ENCODE results near the gene EIF2D.
A peak's percentile ranks its signal among the peaks of the same experiment; 100 is the strongest.

DNA sequence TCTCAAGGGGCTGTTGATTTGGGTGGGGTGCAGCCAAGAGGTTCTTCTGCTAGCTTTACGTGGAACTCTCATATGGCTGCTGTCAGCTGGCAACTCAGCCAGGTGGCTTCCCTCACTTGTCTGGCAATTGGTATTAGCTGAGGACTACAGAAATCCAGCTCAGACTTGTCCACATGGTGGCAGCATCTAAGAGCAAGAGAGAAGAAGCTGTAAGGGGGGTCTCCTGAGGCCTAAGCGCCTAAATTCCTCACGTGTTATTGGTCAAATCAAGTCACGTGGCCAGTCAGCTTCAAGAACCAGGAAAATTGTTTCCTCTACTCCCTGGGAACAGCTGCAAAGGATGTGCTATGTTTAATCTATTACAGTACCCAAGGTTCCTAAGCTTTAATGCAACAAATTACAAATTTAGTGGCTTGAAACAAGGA lies 18.8 kb upstream of the EIF2D start:
- TF ChIP-seq, protein P1, sequence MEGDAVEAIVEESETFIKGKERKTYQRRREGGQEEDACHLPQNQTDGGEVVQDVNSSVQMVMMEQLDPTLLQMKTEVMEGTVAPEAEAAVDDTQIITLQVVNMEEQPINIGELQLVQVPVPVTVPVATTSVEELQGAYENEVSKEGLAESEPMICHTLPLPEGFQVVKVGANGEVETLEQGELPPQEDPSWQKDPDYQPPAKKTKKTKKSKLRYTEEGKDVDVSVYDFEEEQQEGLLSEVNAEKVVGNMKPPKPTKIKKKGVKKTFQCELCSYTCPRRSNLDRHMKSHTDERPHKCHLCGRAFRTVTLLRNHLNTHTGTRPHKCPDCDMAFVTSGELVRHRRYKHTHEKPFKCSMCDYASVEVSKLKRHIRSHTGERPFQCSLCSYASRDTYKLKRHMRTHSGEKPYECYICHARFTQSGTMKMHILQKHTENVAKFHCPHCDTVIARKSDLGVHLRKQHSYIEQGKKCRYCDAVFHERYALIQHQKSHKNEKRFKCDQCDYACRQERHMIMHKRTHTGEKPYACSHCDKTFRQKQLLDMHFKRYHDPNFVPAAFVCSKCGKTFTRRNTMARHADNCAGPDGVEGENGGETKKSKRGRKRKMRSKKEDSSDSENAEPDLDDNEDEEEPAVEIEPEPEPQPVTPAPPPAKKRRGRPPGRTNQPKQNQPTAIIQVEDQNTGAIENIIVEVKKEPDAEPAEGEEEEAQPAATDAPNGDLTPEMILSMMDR (IDR thresholded peaks at IDR 0.05; ENCODE audit: insufficient read depth, low read length): peak; percentile 32
- no peak for TF ChIP-seq POLR2AphosphoS5 (IDR thresholded peaks at IDR 0.05; ENCODE audit: low read depth)
- TF ChIP-seq, protein P2, sequence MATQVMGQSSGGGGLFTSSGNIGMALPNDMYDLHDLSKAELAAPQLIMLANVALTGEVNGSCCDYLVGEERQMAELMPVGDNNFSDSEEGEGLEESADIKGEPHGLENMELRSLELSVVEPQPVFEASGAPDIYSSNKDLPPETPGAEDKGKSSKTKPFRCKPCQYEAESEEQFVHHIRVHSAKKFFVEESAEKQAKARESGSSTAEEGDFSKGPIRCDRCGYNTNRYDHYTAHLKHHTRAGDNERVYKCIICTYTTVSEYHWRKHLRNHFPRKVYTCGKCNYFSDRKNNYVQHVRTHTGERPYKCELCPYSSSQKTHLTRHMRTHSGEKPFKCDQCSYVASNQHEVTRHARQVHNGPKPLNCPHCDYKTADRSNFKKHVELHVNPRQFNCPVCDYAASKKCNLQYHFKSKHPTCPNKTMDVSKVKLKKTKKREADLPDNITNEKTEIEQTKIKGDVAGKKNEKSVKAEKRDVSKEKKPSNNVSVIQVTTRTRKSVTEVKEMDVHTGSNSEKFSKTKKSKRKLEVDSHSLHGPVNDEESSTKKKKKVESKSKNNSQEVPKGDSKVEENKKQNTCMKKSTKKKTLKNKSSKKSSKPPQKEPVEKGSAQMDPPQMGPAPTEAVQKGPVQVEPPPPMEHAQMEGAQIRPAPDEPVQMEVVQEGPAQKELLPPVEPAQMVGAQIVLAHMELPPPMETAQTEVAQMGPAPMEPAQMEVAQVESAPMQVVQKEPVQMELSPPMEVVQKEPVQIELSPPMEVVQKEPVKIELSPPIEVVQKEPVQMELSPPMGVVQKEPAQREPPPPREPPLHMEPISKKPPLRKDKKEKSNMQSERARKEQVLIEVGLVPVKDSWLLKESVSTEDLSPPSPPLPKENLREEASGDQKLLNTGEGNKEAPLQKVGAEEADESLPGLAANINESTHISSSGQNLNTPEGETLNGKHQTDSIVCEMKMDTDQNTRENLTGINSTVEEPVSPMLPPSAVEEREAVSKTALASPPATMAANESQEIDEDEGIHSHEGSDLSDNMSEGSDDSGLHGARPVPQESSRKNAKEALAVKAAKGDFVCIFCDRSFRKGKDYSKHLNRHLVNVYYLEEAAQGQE (IDR thresholded peaks at IDR 0.05; ENCODE audit: insufficient replicate concordance, low read depth): no peak
